HG03280 (cell line): ENCODE data around the gene ARHGEF1.

Experiments
- ATAC-seq: cut with Tn5 transposase; IDR thresholded peaks from one replicate; pipeline ENCODE4 v1.9.1; 2021; ENCODE audit warnings: mild to moderate bottlenecking, moderate library complexity; ENCODE audit not compliant: unreplicated experiment

Gene ARHGEF1

GRCh38 chr19:41883463-41883820 is 458 bp downstream of the ARHGEF1 start:
- ATAC-seq, result no peak

DNA sequence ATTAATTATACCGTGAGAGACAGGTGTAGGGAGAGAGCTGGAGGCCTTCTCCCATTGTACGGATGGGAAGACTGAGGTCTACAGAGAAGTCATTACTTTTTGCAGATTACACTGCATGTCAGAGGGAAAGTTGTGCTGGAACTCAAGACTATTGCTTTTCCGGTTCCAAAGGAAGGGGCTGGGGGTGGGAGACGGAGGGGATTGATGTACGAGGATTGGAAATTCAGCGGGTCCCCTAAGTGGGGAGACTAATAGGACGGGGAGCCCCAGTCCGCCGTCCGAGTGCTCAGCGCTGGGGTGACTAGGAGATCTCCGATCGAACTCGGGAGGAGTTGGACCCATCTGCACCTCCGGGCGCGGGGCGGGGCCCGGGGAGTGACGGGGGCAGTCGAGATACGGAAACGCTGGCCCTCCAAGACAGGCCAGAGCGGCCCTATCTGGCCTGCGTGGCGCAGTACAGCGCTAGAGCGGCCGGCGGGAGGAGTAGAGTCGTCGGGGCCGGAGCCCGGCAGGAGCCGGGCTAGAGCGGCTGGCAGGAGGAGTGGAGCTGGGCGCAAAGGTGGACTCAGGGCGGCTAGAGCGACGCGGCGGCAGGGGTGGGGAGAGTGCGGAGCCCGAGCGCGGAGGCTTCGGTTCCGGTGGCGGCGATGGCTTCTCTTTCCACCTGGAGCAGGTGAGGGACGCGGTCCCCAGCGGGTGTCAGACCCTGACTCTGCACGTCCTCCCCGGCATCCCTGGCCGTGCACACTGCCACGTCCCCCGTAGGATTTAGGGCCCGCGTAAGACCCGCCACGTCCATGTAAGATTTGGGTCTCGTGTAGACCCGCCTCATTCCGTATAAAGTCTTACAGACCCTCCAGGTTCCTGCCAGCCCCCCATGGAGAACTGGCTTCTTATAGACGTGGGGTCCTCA is 1.1 kb downstream of the ARHGEF1 start:
- ATAC-seq, result peak; percentile 82

GRCh38 chr19:41886761-41887710 is 4.1 kb downstream of the ARHGEF1 start:
- no peak for ATAC-seq

DNA sequence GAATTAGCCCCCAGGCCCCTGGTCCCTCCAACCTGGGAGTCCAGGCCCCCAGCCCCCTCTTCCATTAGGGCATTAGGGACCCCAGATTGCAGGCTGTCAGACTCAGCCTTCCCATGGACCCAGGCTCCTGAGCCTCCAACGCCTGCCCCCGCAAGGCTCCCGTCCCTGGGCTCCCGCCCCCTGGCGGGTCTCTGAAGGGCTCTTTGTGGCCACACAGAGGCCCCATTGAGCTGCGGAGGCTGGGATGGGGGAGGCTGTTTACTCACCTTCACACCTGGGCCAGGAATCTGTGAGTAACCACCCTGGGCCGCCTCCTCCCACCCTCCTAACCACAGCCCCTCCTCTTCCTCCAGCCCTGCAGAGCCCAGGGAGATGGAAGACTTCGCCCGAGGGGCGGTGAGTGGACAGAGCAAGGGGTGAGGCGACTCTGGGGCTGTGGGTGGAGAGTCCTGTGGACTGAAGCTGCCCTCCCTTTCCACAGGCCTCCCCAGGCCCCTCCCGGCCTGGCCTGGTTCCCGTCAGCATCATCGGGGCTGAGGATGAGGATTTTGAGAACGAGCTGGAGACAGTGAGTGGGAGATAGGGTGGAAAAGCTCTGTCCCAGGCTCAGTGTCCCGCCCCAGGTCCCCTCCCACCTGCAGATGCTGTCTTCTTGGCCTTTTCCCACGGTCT is 4.9 kb downstream of the ARHGEF1 start:
- no peak for ATAC-seq

- no peak for ATAC-seq
Measured at GRCh38 chr19:41888926-41889325, 5.9 kb downstream of the ARHGEF1 start.

- no peak for ATAC-seq
Measured at GRCh38 chr19:41889896-41890295, 6.9 kb downstream of the ARHGEF1 start.

GRCh38 chr19:41890936-41891335 is 8.0 kb downstream of the ARHGEF1 start:
- no peak for ATAC-seq

- no peak for ATAC-seq
Measured at GRCh38 chr19:41892173-41892902, 9.4 kb downstream of the ARHGEF1 start.

- no peak for ATAC-seq
Measured at GRCh38 chr19:41893899-41894298, 10.9 kb downstream of the ARHGEF1 start.

- no peak for ATAC-seq
Measured at GRCh38 chr19:41894350-41894749, 11.4 kb downstream of the ARHGEF1 start.

DNA sequence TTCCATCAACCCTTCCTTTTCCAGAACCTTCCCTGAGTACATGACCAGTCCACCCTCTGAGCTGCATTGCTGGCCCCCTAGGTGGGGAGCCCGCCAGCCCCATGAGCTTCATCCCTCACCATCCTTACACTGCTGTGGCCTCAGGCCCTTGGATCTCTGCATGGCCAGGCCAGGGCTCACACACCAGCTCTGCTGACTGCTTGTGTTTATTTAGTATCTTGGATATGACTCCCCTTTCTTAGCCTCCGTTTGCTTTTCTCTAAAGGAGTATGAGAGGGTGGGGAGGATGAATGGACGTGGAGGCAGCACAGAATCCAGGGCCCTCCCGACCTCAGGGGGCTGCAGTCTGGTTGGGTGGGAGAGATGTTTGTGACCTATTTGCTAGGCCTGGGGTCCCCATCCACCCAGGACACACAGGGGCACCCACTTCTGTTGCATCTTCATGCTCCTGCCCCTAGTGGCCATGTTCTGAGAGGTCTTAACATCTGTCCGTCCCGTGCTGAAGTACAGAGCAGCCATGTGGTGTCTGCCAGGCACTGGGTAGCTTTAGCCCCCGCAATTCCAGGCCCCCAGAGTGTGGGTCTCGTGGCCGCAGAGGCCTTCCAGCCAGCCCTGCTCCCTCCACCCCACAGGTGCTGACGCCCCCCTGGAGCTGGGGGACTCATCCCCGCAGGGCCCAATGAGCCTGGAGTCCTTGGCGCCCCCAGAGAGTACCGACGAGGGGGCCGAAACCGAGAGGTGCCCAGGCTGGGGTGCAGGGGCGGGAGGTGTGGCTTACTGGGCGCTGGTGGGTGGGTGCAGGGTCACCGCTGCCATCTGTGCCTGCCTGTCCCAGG is 13.0 kb downstream of the ARHGEF1 start:
- ATAC-seq, result no peak

- ATAC-seq, result no peak
Measured at GRCh38 chr19:41896581-41896942, 13.6 kb downstream of the ARHGEF1 start.

DNA sequence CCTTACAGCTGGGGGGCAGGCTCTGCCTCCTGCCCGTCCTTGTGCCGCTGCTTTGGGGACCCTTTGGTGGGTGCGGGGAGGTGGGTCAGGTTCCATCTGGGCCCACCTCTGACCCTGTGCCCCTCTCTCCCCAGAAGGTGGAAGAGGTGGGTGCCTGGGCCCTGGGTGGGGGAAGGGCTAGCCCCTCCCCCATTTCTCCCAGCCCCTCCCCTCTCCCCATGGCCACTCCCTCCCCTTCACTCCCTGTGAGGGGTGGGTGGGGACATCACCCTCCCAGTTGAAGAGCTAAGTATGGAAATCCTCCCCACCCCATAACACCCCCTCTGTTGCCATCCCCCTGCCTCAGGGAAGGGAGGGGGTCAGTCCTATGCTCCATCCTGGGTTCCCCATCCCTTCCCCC is 14.2 kb downstream of the ARHGEF1 start:
- no peak for ATAC-seq

DNA sequence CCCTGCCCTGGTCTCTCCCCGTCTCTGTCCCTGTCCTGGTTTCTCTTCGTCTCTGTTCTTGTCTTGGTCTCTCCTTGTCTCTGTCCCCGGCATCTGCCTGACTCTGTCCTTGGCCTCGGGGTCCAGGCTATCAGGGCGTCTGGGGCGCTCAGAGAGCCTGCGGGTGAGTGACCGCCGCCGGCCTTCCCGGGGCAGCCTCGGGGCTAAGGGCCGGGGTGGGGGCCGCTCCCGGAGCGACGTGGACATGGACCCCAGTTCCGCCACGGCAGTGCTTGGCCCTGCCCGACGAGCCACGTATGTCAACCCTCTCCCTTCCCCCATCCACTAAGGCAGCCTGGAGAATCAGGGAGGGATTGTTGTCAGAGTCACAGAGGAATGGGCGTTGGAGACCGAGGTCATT is 14.8 kb downstream of the ARHGEF1 start:
- no peak for ATAC-seq

- ATAC-seq, result no peak
Measured at GRCh38 chr19:41898235-41898634, 15.3 kb downstream of the ARHGEF1 start.

DNA sequence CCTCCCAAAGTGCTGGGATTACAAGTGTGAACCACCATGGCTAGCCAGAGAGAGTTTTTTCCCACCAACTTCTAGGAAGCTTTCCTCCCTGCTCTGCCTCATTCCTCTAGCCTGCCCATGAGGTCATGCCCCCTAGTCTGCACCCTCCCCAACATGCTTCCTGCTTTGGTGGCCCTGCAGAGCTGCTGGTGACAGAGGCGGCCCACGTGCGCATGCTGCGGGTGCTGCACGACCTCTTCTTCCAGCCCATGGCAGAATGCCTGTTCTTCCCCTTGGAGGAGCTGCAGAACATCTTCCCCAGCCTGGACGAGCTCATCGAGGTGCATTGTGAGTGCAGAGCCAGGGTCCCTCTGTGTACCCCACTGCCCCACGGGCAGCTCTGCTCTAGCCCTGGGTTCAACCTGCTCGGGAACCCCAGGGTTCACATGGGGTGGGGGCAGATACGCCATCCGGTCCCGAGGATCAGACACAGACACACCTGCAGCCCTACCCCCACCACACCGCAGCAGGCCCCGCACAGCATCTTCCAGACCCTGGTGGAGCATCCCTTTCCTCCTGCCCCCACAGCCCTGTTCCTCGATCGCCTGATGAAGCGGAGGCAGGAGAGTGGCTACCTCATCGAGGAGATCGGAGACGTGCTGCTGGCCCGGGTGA is 18.9 kb downstream of the ARHGEF1 start:
- no peak for ATAC-seq

- ATAC-seq, result no peak
Measured at GRCh38 chr19:41902594-41902993, 19.6 kb downstream of the ARHGEF1 start.

DNA sequence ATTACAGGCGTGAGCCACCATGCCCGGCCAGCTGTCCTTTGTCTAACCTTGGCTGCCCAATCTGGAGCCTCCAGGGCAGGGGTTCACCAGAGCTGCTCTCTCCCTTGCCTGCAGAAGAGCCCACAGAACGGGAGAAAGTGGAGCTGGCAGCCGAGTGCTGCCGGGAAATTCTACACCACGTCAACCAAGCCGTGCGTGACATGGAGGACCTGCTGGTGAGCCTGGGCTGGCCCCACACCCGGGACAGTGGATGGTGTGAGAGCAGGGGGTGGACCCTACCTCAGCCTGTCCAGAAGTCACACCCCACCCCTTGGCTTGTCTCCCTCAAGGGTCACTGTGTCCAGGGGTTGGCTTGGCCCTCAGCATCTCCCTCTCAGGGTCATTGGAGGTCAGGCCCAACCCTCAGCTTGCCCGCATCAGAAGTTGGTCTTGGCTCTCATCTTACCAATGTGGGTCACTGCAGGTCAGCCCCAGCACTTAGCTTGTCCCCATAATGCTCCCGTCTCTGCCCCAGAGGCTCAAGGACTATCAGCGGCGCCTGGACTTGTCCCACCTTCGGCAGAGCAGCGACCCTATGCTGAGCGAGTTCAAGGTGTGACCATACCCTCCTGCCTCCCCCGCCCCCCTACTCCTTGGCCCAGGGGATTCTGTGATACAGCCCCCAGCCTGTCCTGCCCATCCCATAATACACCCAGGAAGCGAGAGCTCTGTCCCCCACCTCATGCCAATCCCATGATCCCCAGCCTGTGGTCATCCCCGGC is 20.4 kb downstream of the ARHGEF1 start:
- ATAC-seq, result no peak
